G401.6 (cell line): ENCODE results near the gene KLK11.

Experiments
- FAIRE-seq: peaks from 2 replicates; lab custom pipeline; 2012; peaks lifted over from hg19 to GRCh38; lab: Jason Lieb, UNC

Gene KLK11

GRCh38 chr19:51027873-51028272, 1.5 kb upstream of the KLK11 start:
- no peak for FAIRE-seq

GRCh38 chr19:51027126-51027806, 850 bp upstream of the KLK11 start:
- no peak for FAIRE-seq

GRCh38 chr19:51025809-51026553, 435 bp downstream of the KLK11 start:
- FAIRE-seq, result no peak

DNA sequence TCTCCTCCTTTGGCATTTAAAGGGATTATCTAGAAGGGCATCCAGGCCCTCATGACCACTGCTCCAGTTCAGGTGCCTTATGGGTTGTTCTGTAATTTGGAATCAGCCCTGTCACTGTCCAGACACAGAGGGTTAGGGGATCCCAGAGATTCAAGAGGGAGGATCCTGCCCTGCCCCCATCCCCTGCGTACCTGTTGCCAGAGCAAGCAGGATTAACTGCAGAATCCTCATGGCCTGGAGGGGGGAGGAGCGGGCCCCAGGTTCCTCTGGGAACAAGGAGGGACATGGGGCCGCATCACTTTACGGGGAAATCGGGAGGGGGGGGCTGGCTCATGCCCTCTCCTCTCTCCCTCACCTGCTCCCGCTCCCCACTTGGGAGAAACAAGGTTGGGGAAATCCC, 1.0 kb downstream of the KLK11 start:
- no peak for FAIRE-seq

- FAIRE-seq, result no peak
Observed at GRCh38 chr19:51024924-51025323, 1.5 kb downstream of the KLK11 start.

- no peak for FAIRE-seq
Observed at GRCh38 chr19:51023946-51024345, 2.5 kb downstream of the KLK11 start.

- no peak for FAIRE-seq
Observed at GRCh38 chr19:51022526-51022925, 3.9 kb downstream of the KLK11 start.

DNA sequence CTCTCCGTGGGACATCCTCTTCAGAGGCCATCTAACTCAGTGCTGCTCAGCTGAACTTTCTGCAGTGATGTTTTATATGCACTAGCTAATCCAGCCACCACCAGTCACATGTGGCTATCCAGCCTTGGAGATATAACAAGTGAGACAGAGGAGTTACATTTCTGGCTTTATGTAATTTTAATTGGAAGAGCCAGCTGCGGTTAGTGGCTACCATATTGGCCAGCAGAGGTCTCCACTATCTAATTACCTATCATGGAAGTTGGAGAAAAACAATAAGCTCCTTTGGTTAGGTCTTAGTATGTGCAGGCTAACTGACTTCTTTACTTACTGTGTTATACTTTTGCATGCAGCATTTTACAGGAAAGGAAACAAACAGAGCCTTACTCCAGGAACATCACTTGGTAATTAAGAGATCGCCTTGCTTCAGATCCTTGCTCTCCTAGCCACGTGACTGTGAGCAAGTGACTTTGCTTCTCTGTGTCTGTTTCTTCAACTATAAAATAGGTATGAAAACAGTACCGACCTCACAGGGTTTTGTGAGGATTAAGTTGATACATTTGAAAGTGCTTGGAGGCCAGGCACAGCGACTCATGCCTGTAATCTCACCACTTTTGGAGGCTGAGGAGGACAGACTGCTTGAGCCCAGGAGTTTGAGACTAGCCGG, 5.3 kb downstream of the KLK11 start:
- FAIRE-seq, result peak; percentile 83

- no peak for FAIRE-seq
Observed at GRCh38 chr19:51019544-51019925, 6.9 kb downstream of the KLK11 start, which contains the start of gene KLK10. Gene KLK10, minus strand, starts transcription at chr19:51019709. Its CDS starts 579 bp downstream, at chr19:51019130.

- FAIRE-seq, result no peak
Observed at GRCh38 chr19:51018745-51019543, 7.5 kb downstream of the KLK11 start.

DNA sequence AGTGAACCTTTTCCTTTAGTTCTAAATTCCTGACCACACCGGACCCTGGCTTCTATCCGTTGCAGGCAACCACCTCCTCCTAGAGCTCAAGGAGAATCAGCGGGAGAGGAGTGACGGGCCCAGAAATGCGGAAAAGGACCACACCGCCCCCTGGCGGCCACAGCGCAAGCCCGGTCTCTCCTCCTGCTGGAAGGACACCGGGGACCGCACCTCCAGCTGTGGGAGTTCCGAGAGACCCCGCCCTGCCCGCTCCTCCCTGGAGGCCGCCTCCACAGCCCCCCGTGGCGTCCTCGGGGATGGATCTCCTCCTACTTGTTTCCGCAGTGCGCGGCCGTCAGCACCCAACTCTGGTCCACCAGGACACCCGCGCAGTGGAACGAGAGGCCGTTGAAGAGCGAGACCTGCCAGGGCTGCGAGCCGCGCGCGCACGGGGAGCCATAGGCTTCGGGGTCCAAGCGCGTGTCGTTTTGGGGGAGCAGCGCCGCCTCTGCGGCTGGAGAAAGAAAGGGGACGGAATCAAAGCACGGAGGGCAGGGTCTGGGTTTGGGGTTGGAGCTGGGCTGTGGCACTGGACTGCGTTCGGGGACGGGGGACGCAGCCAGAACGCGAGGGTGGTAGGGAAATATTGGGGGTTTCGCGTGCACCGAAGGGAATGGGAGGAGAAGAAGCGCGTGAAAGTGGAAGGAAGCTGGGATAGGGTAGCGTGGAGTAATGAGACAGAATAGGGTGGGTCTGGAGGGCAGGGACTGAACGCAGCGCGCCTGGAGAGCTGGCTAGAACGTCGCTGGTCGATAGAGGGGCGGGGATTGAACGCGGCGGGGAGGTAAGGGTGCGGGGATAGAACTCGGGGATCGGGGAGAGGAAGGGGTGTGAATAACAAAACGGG, 9.4 kb downstream of the KLK11 start:
- FAIRE-seq, result no peak

DNA sequence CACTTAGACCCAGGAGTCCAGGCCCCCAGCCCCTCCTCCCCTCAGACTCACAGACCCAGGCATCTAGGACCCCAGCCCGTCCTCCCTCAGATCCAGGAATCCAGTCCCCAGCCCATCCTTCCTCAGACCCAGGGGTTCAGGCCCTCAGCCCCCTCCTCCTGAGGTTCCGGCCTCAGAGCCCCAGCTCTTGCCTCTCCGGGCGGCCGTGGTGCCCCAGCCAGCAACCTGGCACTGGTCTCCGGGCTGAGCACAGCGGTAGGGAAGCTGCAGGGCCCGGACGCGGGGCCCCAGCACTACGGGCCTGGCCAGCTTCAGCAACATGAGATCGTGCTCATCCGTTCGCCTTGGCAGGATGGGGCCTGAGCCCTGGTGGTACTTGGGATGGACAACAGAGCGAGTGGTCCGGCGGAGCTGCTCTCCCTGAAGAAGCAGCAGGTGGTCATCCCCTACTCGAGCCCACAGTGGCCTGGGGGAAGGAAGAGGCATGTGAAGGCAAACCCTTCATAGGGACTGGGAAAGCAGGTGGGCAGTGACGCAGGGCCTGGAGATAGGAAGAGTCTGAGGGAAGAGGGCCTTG, 10.6 kb downstream of the KLK11 start:
- FAIRE-seq, result no peak

DNA sequence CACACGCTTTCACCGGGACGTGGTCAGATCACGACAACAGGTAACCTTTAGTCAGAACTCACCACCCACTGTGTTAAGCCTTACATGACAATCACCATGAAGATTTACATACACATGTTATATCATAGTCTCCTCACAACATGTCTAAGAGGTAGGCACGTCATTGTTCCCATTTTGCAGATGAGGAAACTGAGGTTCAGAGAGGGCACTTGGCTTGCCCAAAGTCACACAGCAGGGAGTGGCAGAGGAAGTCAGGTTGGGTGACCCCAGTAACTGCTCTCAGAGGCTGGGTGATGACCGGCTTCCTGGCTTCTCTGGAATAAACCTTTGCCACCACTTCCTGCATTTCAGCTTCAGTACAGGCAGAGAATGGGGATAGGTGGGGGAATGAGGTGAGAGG, 12.2 kb downstream of the KLK11 start:
- FAIRE-seq, result no peak

DNA sequence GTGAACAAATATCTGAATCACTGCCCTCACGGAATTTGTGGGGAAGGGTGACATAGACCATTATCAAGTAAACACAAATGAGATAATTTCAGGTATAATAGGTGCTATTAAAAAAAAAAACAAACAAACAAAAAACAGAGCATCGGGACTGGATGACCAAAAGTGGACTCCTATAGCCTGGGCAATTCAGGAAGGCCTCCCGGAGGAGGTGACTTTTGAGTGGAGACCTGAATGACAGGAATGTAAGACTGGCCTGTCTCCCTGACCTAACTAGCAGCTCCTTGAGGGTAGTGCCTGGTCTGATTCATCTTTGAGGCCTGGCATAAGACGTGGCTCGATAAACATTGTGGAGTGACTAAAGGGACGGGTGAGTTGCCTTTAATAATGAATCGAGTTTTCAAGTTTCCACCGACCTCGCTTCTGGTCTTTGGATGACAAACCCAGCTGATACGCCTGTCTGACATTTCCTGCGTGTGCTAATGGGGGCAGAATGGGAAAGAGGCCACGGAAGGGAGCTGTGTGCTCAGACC, 13.7 kb downstream of the KLK11 start:
- FAIRE-seq, result no peak

DNA sequence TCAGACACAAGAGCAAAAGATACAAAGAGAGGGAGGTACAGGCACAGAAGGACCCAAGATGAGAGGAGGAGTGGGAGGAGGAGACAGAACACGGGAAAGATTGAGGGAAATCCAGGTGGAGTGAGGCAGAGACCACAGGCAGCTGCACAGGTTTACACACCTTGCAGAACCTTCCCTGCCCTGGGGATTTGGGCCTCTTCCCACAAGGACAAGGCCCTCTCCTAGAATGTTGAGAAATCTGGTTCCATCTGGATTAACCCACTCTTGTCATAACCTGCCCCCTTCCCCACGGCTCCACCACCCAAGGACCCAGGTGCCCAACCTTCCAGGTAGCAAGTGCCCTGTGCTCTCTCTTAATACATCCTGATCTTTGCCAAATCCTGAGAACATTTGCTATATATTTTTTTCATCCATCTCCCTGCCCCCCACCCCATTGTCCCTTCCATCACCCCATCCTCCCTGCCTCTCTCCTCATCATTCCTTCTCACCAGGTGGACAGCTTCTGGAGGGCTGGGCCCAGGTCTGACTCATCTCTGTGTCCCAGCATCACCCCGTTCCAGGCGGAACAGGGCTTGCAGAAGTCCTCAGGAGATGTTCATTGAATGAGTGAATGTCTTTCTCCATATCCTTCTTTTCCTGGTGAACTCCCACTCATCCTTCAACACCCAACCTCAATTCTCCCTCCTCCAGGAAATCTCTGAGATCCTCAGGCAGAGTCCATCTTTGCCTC, 16.2 kb downstream of the KLK11 start:
- no peak for FAIRE-seq

GRCh38 chr19:51009061-51009891, 17.1 kb downstream of the KLK11 start:
- FAIRE-seq, result no peak

DNA sequence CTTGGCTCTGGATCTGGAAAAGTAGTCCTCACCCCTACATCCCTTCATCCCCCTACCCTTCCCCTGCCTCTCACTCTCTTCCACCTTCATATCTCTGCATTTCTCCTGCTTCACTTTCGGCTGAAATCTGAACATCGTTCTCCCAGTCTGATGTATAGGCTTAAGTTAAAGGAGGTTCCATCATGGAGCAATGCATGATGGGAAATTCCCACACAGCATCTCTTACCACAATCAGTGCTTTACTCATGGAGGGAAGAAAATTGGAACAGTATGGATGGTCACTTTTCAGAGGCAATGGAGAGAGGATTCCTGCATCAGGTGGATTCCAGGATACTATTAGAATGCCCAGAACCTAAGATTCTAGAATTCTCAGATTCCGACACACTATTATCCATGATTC, 18.9 kb downstream of the KLK11 start:
- FAIRE-seq, result no peak

DNA sequence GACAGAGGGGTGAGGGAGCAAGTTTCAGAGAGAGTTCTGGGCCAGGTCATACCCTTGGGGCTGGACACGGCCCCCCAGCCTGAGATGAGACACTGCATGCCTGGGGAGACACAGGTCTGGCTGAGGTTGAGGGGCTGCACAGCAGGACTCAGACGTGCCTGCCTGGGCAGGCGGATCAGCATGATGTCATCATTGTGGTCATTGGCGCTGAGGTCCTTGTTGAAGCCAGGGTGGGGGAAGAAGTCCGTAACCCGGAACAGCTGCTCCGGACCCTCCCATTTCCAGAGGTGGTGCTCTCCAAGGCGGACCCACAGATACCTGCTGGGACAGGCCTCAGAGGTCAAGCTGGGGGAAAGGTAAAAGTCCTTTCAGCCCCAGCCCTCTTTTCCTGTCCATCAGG, 20.0 kb downstream of the KLK11 start:
- FAIRE-seq, result no peak

DNA sequence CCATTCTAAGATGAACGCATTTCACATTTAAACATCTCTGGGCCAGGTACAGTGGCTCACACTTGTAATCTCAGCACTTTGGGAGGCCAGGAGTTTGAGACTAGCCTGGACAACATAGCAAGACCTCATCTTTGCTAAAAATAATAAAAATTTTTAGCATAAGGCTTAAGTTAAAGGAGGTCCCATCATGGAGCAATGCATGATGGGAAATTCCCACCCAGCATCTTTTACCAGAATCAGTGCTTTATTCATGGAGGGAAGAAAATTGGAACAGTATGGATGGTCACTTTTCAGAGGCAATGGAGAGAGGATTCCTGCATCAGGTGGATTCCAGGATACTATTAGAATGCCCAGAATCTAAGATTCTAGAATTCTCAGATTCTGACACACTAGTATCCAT, 21.2 kb downstream of the KLK11 start:
- no peak for FAIRE-seq
